H9 (cell line): Measurements from ENCODE around the gene RANBP17. TPM values are rescaled to one million over a fixed set of nuclear protein-coding genes. Genes with fewer than 3 reads are reported as not detected.

Experiments
- DNase-seq: peaks from one replicate; pipeline ENCODE4 v3.0.0-alpha.2; 2017
- H2AFZ ChIP-seq: one replicate; pipeline ENCODE4 v1.6.1; 2013; ENCODE audit warnings: mild to moderate bottlenecking, low read length, control low read depth, moderate library complexity
- H2AK5ac ChIP-seq: 2 replicates; pipeline ENCODE4 v1.6.1; 2013; ENCODE audit warnings: low read length, control low read depth, mixed read lengths; ENCODE audit not compliant: insufficient read length
- H2BK120ac ChIP-seq: one replicate; pipeline ENCODE4 v1.6.1; 2013; ENCODE audit warnings: low read depth, mild to moderate bottlenecking, low read length, control low read depth, inconsistent platforms; ENCODE audit not compliant: poor library complexity, severe bottlenecking
- H2BK12ac ChIP-seq: 2 replicates; pipeline ENCODE4 v1.6.1; 2013; ENCODE audit warnings: low read length, control low read depth, mixed read lengths, low read depth; ENCODE audit not compliant: insufficient read length
- H2BK15ac ChIP-seq: 2 replicates; pipeline ENCODE4 v1.6.1; 2013; ENCODE audit warnings: low read depth, low read length, control low read depth
- H2BK20ac ChIP-seq: one replicate; pipeline ENCODE4 v1.6.1; 2013; ENCODE audit warnings: low read depth, mild to moderate bottlenecking, low read length, control low read depth, inconsistent platforms; ENCODE audit not compliant: poor library complexity, severe bottlenecking
- H2BK5ac ChIP-seq: 2 replicates; pipeline ENCODE4 v1.6.1; 2013; ENCODE audit warnings: low read length, control low read depth, mixed read lengths; ENCODE audit not compliant: insufficient read length
- H3K14ac ChIP-seq: 2 replicates; pipeline ENCODE4 v1.6.1; 2013; ENCODE audit warnings: low read length, control low read depth; ENCODE audit not compliant: insufficient read depth
- H3K18ac ChIP-seq: 2 replicates; pipeline ENCODE4 v1.6.1; 2013; ENCODE audit warnings: low read depth, mild to moderate bottlenecking, mixed read lengths, low read length, control low read depth; ENCODE audit not compliant: insufficient read length
- H3K23ac ChIP-seq: 2 replicates; pipeline ENCODE4 v1.6.1; 2013; ENCODE audit warnings: low read length, control low read depth, mixed read lengths, low read depth; ENCODE audit not compliant: insufficient read length
- H3K23me2 ChIP-seq: 2 replicates; pipeline ENCODE4 v1.6.1; 2013; ENCODE audit warnings: low read depth, mild to moderate bottlenecking, mixed read lengths, low read length, control low read depth; ENCODE audit not compliant: insufficient read length, poor library complexity, severe bottlenecking
- H3K27ac ChIP-seq: 2 replicates; pipeline ENCODE4 v1.5.1; 2013; ENCODE audit warnings: low read length, control low read depth, mixed read lengths, low read depth; ENCODE audit not compliant: insufficient read length
- H3K27me3 ChIP-seq: 2 replicates; pipeline ENCODE4 v1.6.1; 2013; ENCODE audit warnings: low read length, control low read depth, inconsistent platforms; ENCODE audit not compliant: insufficient read depth
- H3K4ac ChIP-seq: 2 replicates; pipeline ENCODE4 v1.6.1; 2013; ENCODE audit warnings: low read depth, mild to moderate bottlenecking, control low read depth, inconsistent platforms, low read length, moderate library complexity
- H3K4me1 ChIP-seq: 2 replicates; pipeline ENCODE4 v1.6.1; 2013; ENCODE audit warnings: low read length, control low read depth, inconsistent platforms; ENCODE audit not compliant: insufficient read depth
- H3K4me2 ChIP-seq: 2 replicates; pipeline ENCODE4 v1.6.1; 2013; ENCODE audit warnings: low read length, control low read depth, mixed read lengths; ENCODE audit not compliant: insufficient read length, insufficient read depth
- H3K56ac ChIP-seq: 2 replicates; pipeline ENCODE4 v1.6.1; 2013; ENCODE audit warnings: low read depth, mild to moderate bottlenecking, mixed read lengths, low read length, control low read depth; ENCODE audit not compliant: insufficient read length
- H3K79me1 ChIP-seq: 2 replicates; pipeline ENCODE4 v1.6.1; 2013; ENCODE audit warnings: low read depth, mild to moderate bottlenecking, moderate library complexity, low read length, control low read depth, inconsistent platforms; ENCODE audit not compliant: insufficient read depth, poor library complexity, severe bottlenecking
- H3K79me2 ChIP-seq: 2 replicates; pipeline ENCODE4 v1.6.1; 2013; ENCODE audit warnings: low read length, control low read depth, inconsistent platforms; ENCODE audit not compliant: insufficient read depth
- H3K9ac ChIP-seq: 2 replicates; pipeline ENCODE4 v1.6.1; 2013; ENCODE audit warnings: low read length, control low read depth, mixed read lengths; ENCODE audit not compliant: insufficient read length; ENCODE audit errors: extremely low read depth
- H3K9me3 ChIP-seq: one replicate; pipeline ENCODE4 v1.6.1; 2013; ENCODE audit warnings: low read depth, low read length, inconsistent platforms; ENCODE audit not compliant: control insufficient read depth
- H3T11ph ChIP-seq: one replicate; pipeline ENCODE4 v1.6.1; 2013; ENCODE audit warnings: mild to moderate bottlenecking, low read length, control low read depth, inconsistent platforms
- H4K20me1 ChIP-seq: one replicate; pipeline ENCODE4 v1.6.1; 2013; ENCODE audit not compliant: control insufficient read depth, insufficient read length, insufficient read depth
- H4K5ac ChIP-seq: 2 replicates; pipeline ENCODE4 v1.6.1; 2013; ENCODE audit warnings: low read depth, mild to moderate bottlenecking, mixed read lengths, low read length, control low read depth; ENCODE audit not compliant: insufficient read length
- H4K8ac ChIP-seq: replicated peaks from 2 replicates; pipeline ENCODE4 v1.6.1; 2013; ENCODE audit warnings: low read length, control low read depth, mixed read lengths, low read depth; ENCODE audit not compliant: insufficient read length
- H4K91ac ChIP-seq: 2 replicates; pipeline ENCODE4 v1.6.1; 2013; ENCODE audit warnings: low read depth, mild to moderate bottlenecking, moderate library complexity, mixed read lengths, low read length, control low read depth; ENCODE audit not compliant: insufficient read length
- H3K27ac Mint-ChIP-seq, 3 experiments: 2 replicates in 2 of 3; 3 replicates in 1 of 3; pipeline ENCODE4 v1.8.0; 2020 to 2021; ENCODE audit warnings: mixed read lengths in 3 of 3, mild to moderate bottlenecking in 1 of 3, moderate library complexity in 1 of 3
- H3K27me3 Mint-ChIP-seq: 2 replicates; pipeline ENCODE4 v1.8.0; 2021; ENCODE audit warnings: low read depth, mild to moderate bottlenecking, moderate library complexity, mixed read lengths
- H3K36me3 Mint-ChIP-seq, 3 experiments: 2 replicates in 2 of 3; 3 replicates in 1 of 3; pipeline ENCODE4 v1.8.0; 2020 to 2021; ENCODE audit warnings: low read depth in 3 of 3, mixed read lengths in 3 of 3; ENCODE audit not compliant: insufficient read depth in 1 of 3
- H3K4me1 Mint-ChIP-seq, 2 experiments: 2 replicates each; pipeline ENCODE4 v1.8.0; 2020; ENCODE audit warnings: mixed read lengths in 2 of 2
- H3K4me3 Mint-ChIP-seq, 2 experiments: 2 replicates in 1 of 2; 3 replicates in 1 of 2; pipeline ENCODE4 v1.8.0; 2020 to 2021; ENCODE audit warnings: mild to moderate bottlenecking in 2 of 2, mixed read lengths in 2 of 2, moderate library complexity in 1 of 2
- H3K9me3 Mint-ChIP-seq, 2 experiments: 2 replicates in 1 of 2; 3 replicates in 1 of 2; pipeline ENCODE4 v1.8.0; 2020; ENCODE audit warnings: mild to moderate bottlenecking in 2 of 2, mixed read lengths in 2 of 2, moderate library complexity in 1 of 2
- CTCF ChIP-seq: fragments of 200-600 bp; sonication (generic); conservative IDR thresholded peaks from 3 replicates; pipeline ENCODE4 v1.8.0; 2021; ENCODE audit warnings: antibody characterized with exemption, mild to moderate bottlenecking
- WGBS: extraction: QIAGEN DNeasy Blood & Tissue Kit; methylation state at CpG from one replicate; pipeline ENCODE4 v1.1.7; 2013; ENCODE audit warnings: missing lambda C conversion rate, low lambda C conversion rate, mixed read lengths; ENCODE audit not compliant: insufficient read length; ENCODE audit errors: extremely low coverage; 5-methylcytosine and 5-hydroxymethylcytosine counted together
- total RNA-seq: library from RNA; stranded (reverse); gene quantifications from 2 replicates; pipeline ENCODE4 v1.2.1, GENCODE V29; 2021

The RANBP17 gene
- total RNA-seq, 1 experiment from 2014 or later = 16.5 TPM

GRCh38 chr5:170844651-170845050 lies 17.2 kb upstream of the RANBP17 start:
- no peaks in the 10 kb centered on the region for H3K4me1 Mint-ChIP-seq
- TF ChIP-seq CTCF = no peak

More at GRCh38 chr5:170844651-170845050, 17.2 kb upstream of the RANBP17 start:
- Histone ChIP-seq H2BK20ac (no peak overlapping the region), H2BK12ac (no peak overlapping the region), H2AFZ (no peak overlapping the region), H2BK5ac (no peak overlapping the region), H3K56ac (no peak overlapping the region), H3K9me3 (no peaks in the 10 kb centered on the region), H4K8ac (no peak overlapping the region), H3K23ac (no peak overlapping the region), H4K5ac (no peak overlapping the region), H3K9ac (no peak overlapping the region), H2AK5ac (no peak overlapping the region), H3K4me2 (no peak overlapping the region), H3K23me2 (no peaks in the 10 kb centered on the region), H3K79me1 (no peaks in the 10 kb centered on the region), H4K91ac (no peak overlapping the region), H3K14ac (no peak overlapping the region), H3K4me1 (no peaks in the 10 kb centered on the region), H2BK120ac (no peak overlapping the region), H3K27me3 (no peaks in the 10 kb centered on the region), H4K20me1 (no peaks in the 10 kb centered on the region), H3K79me2 (no peaks in the 10 kb centered on the region), H3K27ac (no peak overlapping the region), H3K4ac (no peak overlapping the region), H3K18ac (no peak overlapping the region), H3T11ph (no peak overlapping the region), H2BK15ac (no peak overlapping the region)
- DNase-seq = no peak
- Mint-ChIP-seq H3K36me3 (no peaks in the 10 kb centered on the region; a peak in 2 of 7 replicates), H3K9me3 (no peaks in the 10 kb centered on the region; a peak in 1 of 5 replicates), H3K4me3 (no peak overlapping the region), H3K27me3 (peaks cover 2% of the 10 kb centered on the region; the same call in 1 of the 2 replicates), H3K27ac (no peak overlapping the region)
- no CpG with 5 or more reads among the region's 2 CpGs for WGBS
